ENCODE results near the gene MMAB. TPM values are rescaled to one million over a fixed set of nuclear protein-coding genes. Genes with fewer than 3 reads are reported as not detected.

Gene MMAB
- total RNA-seq, 4 donors from 2014 or later = 21.2 to 54.3 (median 25.6) TPM

DNA sequence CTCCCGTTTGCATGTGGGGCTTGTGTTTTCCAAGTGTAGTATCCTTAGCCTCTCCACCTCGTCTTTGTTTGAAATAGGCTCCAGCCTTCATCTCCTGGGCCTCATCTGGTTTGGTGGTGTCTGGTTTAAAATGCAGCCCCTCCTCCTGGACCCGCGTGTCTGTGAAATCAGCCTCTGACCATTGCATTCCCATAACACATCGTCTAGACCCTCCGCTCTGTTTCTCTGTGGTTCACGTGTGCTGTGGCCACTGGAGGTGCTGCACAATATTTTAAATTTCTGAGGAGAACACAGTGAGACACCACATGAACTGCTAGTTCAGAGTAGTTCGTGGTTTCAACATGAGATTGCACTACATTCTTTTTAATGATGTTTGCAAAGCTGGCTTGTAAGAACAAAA is 60.3 kb downstream of the MMAB start:
- ATAC-seq (no peak), DNase-seq (no peak)
- in situ Hi-C loops (cut with MboI; ENCODE audit: low sequenced_read_pairs in 4 of 4) (no loop called here), intact Hi-C loops (cut with DNase I; ENCODE audit: low total_unique reads) (no loop called here)
- H3K4me1 ChIP-seq = no peaks in the 10 kb centered on the region
- H3K36me3 ChIP-seq = peaks cover 0 to 83% of the 10 kb centered on the region in 2 donors
- H3K27me3 ChIP-seq = no peaks in the 10 kb centered on the region
- TF ChIP-seq, protein P1, sequence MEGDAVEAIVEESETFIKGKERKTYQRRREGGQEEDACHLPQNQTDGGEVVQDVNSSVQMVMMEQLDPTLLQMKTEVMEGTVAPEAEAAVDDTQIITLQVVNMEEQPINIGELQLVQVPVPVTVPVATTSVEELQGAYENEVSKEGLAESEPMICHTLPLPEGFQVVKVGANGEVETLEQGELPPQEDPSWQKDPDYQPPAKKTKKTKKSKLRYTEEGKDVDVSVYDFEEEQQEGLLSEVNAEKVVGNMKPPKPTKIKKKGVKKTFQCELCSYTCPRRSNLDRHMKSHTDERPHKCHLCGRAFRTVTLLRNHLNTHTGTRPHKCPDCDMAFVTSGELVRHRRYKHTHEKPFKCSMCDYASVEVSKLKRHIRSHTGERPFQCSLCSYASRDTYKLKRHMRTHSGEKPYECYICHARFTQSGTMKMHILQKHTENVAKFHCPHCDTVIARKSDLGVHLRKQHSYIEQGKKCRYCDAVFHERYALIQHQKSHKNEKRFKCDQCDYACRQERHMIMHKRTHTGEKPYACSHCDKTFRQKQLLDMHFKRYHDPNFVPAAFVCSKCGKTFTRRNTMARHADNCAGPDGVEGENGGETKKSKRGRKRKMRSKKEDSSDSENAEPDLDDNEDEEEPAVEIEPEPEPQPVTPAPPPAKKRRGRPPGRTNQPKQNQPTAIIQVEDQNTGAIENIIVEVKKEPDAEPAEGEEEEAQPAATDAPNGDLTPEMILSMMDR (IDR thresholded peaks at IDR 0.05 in 4 of 5, conservative IDR thresholded peaks at IDR 0.05 in 1 of 5) = no peak
- no peak for TF ChIP-seq POLR2A (IDR thresholded peaks at IDR 0.05)
- H3K4me3 ChIP-seq = no peak overlapping the region
- no peaks in the 10 kb centered on the region for H3K9me3 ChIP-seq
- no peak overlapping the region for H3K27ac ChIP-seq

GRCh38 chr12:109512608-109513007 is 60.7 kb downstream of the MMAB start:
- Histone ChIP-seq H3K36me3 (peaks cover 0 to 83% of the 10 kb centered on the region in 2 donors), H3K27ac (no peak overlapping the region), H3K4me3 (no peak overlapping the region), H3K27me3 (no peaks in the 10 kb centered on the region), H3K9me3 (no peaks in the 10 kb centered on the region), H3K4me1 (no peaks in the 10 kb centered on the region)
- DNase-seq (no peak), ATAC-seq (no peak)
- no peak for TF ChIP-seq POLR2A (IDR thresholded peaks at IDR 0.05)
- TF ChIP-seq, protein P1 (IDR thresholded peaks at IDR 0.05 in 4 of 5, conservative IDR thresholded peaks at IDR 0.05 in 1 of 5) = no peak
- in situ Hi-C loops (cut with MboI; ENCODE audit: low sequenced_read_pairs in 4 of 4) (no loop called here), intact Hi-C loops (cut with DNase I; ENCODE audit: low total_unique reads) (no loop called here)

- in situ Hi-C loops (cut with MboI; ENCODE audit: low sequenced_read_pairs in 4 of 4) = no loop called here
- no peaks in the 10 kb centered on the region for H3K9me3 ChIP-seq
- H3K27ac ChIP-seq = no peak overlapping the region
- ATAC-seq (no peak), DNase-seq (no peak)
- H3K27me3 ChIP-seq = no peaks in the 10 kb centered on the region
- intact Hi-C loops (cut with DNase I; ENCODE audit: low total_unique reads) = no loop called here
- no peak overlapping the region for H3K4me3 ChIP-seq
- TF ChIP-seq POLR2A (IDR thresholded peaks at IDR 0.05) = no peak
- TF ChIP-seq, protein P1 (IDR thresholded peaks at IDR 0.05 in 4 of 5, conservative IDR thresholded peaks at IDR 0.05 in 1 of 5) = no peak
- no peaks in the 10 kb centered on the region for H3K4me1 ChIP-seq
- peaks cover 0 to 90% of the 10 kb centered on the region in 2 donors for H3K36me3 ChIP-seq
Measured at GRCh38 chr12:109510196-109510595, 63.1 kb downstream of the MMAB start.

GRCh38 chr12:109504068-109504467 is 69.2 kb downstream of the MMAB start:
- Histone ChIP-seq H3K4me1 (no peaks in the 10 kb centered on the region), H3K27me3 (no peaks in the 10 kb centered on the region), H3K4me3 (no peak overlapping the region), H3K36me3 (peaks cover 2 to 95% of the 10 kb centered on the region in 2 donors), H3K9me3 (no peaks in the 10 kb centered on the region), H3K27ac (no peak overlapping the region)
- in situ Hi-C loops (cut with MboI; ENCODE audit: low sequenced_read_pairs in 4 of 4) = no loop called here
- ATAC-seq (no peak), DNase-seq (no peak)
- no peak for TF ChIP-seq POLR2A (IDR thresholded peaks at IDR 0.05)
- TF ChIP-seq, protein P1 (IDR thresholded peaks at IDR 0.05 in 4 of 5, conservative IDR thresholded peaks at IDR 0.05 in 1 of 5) = no peak
- intact Hi-C loops (cut with DNase I; ENCODE audit: low total_unique reads) = no loop called here

Other genes starting within 250 kb of the MMAB start
- not detected for gene MYO1H, start 225.6 kb downstream of the MMAB start, total RNA-seq
- gene KCTD10, start 96.2 kb downstream of the MMAB start, total RNA-seq = 10 to 100 TPM in 3 of 4 donors, 1 to 10 TPM in 1; 7.5 to 14.8 (median 10.6) TPM
- 10 to 100 TPM; 44.8 to 58.2 (median 55.9) TPM for gene UBE3B, start 95.9 kb downstream of the MMAB start, total RNA-seq
- gene MVK, start 290 bp upstream of the MMAB start, total RNA-seq = 10 to 100 TPM in 2 of 4 donors, 1 to 10 TPM in 2; 3.2 to 14.2 (median 9.1) TPM
- gene FAM222A, start 140.3 kb upstream of the MMAB start, total RNA-seq = 10 to 100 TPM in 2 of 4 donors, 1 to 10 TPM in 2; 7.0 to 24.3 (median 13.5) TPM